GM18498 (cell line): Measurements from ENCODE around the gene GRID2.

Experiments used
- ATAC-seq: cut with Tn5 transposase; IDR thresholded peaks from one replicate; pipeline ENCODE4 v1.9.1; 2021; ENCODE audit warnings: mild to moderate bottlenecking, moderate library complexity; ENCODE audit not compliant: unreplicated experiment

GRID2 gene

DNA sequence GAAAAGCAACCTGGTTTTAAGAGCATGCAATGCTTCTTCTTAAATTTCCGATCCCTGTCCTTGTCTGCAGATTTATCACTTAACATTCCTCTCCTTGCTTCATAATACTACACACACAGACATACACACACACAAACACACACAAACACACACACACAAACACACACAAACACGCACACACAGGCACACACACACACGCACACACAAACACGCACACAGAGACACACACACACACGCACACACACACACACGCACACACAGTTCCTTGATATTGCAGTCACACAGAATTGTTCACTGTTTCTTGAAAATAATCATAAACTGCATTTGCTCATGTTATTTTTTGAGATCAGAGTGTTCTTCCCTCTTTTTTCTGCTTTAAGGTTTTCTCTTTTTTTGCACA is 1066.5 kb downstream of the GRID2 start:
- ATAC-seq, result no peak

DNA sequence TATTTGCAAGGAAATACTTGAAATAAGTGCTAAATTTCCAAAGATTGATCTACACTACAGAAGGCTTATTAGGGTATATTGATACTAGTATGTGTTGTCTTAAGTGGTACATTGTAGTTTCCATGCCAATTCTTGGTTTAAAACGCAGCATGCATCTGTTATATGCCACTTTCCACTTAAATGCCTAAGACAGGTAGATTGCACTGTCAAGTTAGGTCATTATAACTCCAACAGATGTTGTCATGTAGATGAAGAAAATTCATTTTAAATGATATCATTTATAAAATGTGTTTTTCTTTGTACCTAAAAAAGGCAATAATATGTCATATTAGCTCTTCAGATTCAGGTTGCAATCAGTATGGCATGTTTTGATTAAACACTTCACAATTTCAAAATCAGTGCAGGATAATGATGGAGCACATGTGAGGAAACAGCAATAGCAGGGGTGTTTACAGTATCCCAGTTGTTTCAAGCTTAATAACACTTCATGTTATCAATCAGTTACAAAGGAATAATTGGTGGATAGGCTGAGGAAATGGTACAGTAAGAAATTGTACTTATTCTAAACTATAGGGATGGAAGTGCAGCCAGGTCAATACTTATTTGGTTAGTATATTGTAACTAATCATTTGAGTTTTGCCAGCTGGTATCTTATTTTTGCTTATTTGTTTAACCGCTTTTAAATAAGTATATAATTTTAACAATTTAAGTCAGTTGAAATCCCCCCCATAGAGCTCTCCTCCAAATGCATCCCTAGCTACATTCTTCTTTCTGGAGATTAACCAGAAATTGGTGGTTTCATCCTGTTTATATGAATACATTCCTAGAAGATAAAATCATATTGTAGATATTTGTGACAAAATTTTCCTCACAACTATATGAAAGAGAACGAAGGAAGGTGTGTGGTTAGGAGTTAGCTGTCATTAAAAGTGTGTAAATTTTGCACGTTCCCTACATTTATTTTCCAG is 1070.4 kb downstream of the GRID2 start:
- no peak for ATAC-seq

DNA sequence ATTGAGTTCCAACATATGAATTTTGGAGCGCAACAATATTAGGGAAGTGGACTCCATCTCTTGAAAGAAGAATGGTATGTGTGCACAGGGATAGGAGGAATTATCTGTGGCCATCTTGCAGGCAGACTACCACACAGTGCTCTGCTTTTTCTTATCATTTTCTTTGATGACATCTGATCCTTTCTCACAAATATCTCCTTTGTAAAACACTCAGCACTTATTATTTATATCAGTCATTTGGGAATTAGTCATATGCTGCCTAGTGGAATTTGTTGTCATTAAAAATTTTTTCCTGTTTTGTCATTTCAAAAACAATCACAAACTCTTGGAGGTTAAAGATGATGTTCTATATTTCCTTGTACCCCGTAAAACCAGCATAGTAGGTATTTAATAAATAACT is 1080.5 kb downstream of the GRID2 start:
- no peak for ATAC-seq

DNA sequence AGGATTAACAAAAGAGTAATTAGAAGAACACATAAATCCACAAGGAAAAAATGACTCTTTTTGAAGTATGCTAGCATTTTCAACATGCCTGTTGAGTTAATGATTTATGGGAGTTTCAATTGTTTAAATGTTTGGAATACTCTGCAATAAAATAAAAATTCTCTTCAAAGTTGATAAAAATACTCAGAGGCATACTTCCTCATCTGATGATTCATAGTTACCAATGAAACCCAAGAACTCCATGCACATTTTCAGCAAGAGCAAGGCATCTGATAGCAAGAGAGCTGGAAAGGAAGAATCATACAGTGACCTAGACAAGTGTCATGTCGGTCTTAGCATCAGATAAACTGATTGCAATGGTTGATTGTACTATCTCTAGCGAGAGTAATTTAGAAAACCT is 1081.1 kb downstream of the GRID2 start:
- no peak for ATAC-seq

DNA sequence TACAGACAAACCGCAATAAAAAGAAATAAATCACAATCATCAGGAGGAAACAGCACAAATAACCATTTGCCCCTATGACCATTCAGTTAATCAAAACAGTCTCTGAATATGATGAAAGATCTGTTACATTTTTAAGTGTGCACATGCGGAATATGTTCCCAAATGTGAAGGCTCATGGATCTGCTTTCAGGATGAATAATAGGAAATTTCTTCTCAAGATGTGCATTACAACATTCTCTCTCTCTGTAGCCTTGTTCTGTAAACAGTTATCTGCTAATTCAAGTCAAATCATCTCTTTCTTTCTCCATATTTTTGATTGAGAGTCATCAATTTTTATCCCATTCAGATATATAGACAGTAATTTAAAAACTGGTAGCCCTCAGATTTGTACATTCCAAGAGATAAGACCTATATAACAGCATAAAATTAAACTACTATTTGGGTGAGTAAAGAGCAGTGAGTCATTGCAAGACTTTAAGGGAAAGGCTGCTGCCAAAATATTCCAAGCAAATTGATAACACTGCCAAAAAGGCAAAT is 1090.8 kb downstream of the GRID2 start:
- no peak for ATAC-seq

DNA sequence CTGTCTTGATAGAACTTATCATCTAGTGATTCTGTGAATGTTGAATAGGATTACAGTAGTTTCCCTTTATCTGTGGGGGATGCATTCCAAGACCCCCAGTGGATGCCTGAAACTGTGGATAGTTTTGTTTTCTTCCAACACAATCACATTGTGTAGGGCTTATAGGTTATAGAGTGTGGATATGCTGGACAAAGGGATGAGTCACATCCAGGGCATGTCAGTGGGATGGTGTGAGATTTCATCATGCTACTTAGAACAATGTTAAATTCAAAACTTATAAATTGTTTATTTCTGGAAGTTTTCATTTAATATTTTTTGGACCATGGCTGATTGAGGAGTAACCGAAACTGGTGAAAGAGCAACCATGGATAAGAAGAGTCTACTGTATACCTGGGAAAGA is 1092.5 kb downstream of the GRID2 start:
- ATAC-seq, result no peak

DNA sequence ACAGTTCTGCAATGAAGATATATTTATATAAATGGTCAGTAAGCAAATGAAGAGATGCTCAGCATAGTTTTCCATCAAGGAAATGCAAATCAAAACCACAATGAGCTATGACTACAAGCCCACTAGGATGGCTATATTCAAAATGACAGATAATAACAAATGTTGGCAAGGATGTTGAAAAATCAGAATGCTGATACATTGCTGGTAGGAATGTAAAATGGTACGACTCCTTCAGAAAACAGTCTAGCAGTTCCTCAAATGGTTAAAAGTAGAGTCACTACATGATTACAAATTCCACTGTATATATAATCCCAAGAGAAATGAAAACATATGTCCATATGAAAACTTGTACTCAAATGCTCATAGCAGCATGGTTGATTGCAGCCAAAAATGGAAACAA is 1099.8 kb downstream of the GRID2 start:
- ATAC-seq, result no peak

DNA sequence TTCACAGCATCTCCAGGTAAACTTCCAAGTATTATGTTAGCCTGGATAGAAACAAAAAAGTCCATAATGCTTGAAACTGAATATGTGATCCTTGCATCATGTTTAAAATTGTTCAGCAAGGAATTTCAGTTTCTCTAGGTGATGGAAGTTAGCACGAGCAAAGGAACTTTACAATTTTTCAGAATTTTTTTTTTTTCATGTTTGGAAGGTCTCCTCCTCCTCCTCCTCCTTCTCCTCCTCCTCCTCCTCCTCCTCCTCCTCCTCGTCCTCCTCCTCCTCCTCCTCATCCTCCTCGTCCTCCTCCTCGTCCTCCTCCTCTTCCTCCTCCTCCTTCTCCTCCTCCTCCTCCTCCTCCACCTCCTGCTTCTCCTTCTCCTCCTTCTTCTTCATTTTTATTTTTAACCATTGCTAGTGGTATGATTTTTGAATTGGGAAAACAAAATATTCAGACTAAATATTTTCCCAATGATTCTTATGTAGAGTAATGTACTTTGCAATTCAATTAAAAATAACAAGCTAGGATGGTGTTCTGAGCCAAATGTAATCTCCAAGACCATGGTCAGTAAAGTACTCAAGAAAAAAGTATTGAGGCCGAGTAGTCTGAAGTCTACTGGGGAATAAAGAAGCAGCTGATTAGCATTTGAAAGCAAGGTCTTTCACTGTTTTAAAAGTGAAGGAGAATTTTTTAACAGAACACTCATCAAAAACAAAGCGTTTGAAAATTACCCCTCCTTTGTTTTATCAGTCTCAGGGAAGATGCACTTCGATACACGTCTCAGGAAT is 1103.9 kb downstream of the GRID2 start:
- no peak for ATAC-seq

DNA sequence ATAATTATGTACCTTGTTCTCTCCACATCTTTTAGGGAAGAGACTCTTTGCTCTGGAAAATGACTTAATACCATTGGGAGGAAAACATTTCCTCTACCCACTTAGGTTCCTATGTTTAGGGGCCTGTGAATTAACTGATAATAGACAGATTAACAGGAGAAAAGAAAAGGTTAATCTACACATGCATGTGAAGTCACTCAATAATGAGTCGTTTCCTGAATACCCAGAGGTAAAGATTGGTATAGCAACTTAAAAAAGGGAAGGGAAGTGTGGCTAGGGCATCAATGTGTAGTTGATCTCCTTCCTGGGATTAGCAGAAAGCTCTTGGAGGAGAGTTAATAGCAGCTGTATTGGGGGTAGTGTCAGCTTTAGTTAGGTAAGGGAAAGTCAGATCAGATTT is 1105.3 kb downstream of the GRID2 start:
- ATAC-seq, result no peak

DNA sequence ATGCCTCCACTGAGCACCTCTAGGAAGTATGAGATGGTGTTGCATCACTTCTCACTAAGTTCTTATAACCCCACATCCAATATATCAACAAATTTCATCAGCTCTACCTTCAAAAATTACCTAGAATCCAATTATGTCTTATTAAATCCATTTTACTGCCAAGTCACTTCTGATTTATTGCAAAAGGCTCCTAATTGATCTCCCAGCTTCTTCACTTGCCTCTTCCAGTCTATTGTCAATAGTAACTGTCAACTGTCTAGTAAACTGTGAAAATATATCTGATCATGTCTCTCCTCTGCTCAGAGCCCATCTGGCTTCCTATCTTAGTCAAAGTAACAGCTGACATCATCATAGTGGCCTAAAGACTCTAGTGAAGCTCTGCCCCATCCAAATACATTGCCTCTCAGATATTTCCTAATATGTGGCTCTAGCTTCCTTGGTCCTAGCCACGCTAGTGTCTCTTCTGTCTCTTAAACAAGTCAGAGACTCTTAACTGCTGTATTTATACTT is 1110.3 kb downstream of the GRID2 start:
- no peak for ATAC-seq

DNA sequence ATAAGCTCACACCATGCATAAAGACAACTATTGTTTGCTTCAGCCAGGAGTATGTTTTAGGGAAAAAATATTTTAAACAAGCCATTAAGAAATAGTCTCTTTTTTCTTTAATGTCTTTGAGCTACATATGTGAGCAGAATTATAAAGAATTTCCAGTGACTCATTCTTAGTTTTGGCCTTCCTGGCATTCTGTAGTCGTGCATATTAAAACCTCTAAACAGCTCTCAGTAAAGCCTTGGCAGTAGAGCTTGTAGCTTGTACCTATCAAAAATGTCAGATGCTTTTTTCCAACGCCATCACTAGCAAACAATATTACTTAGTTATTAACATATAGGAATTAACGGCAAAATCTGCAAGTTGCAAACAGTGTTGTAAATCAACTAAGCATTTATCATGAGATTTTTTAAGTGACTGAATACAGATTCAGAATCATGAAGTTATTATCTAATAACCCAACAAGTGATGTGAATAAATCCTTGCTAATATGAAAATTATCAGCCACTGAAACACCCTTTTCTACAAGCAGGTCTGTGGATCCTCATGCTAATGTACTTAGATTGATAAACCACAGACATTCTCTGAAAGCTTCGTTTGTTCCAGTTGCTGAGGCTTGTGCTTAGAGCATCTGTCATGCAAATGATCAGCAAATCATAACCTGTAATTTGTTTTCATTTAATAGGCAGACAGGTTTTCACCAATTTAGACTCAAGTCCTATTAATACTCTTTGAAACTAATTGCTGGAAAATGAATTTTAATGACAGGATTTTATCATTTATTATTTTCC is 1112.8 kb downstream of the GRID2 start:
- no peak for ATAC-seq

DNA sequence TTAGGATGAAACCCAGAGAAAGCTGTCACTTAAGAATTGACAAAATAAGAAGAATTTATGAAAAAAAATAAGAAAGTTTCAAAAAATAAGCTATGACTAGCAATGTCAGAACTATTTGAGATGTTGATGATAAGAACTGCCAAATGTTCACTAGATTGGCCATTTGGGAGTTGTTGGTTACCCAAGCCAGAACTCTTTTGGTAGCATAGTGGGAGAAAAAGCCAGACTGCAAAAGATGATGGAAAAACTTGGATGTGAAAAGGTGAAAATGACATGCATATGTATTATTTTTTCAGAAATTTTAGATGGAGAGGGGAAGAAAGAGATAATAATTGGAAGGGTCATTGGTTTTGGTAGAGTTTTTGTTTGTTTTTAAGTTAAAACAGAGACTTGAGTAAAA is 1127.6 kb downstream of the GRID2 start:
- ATAC-seq, result no peak

DNA sequence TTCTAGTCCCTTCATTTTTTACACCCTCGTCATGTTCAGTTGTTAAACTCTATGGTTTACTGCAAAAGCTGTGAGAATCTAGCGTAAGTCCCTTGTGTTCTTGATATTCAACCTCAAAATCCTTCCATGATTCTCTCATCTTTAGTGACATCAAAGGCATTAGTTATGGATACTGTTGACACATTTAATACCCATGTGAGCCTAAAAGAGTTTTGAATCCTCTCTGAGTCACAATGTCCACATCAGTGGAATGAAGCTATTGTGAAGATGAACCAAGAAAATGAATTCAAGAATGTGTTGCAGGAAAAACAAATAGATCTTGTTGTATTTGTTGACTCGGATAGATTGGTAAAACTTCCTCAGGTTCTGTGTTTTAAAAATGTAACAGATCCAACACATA is 1130.1 kb downstream of the GRID2 start:
- no peak for ATAC-seq

DNA sequence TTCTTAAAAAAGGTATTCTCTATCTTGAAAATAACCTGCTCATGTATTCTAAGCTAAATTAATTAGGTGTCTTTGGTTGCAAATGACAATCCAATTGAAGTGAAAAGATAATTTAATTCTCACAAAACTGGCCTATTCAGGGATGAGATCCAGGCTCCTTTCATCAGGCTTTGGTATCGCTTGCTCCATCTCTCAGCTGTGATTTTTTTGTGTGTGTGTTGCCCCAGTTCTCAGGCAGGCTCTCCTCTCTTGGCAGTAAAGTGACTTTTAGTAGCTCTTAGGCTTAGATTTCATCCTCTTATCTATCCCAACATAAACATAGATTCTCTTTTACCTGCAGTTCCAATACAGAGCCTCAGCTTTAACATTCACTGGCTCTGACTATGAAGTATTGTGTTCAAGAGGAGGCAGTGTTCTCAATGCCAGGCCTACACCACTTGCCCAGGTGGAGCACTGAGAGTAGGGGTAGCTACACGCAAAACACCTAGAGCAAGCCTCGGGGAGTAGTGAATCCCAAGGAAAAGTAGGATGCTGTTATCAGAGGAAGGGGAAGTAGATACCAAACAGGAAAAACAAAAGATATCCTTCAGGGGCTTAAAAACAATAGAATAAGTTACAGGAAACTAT is 1132.3 kb downstream of the GRID2 start:
- no peak for ATAC-seq

DNA sequence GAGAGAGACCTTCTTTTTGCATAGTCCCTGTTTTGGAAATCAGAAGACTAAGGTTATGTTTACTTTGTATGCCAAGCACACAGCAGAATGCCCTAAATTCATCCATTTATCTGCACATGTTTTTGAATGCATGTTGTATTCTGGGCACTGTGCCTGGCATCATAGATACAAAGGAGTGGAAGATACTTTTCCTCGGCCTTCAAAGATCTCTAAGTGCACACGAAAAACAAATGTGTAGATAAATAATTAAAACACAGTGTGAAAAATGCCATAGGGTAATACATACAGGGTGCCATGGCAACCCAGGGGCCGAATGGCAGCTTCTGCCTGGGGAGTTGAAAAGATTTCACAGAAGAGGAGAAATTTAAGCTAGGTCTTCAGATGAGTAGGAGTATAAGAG is 1134.2 kb downstream of the GRID2 start:
- ATAC-seq, result no peak

DNA sequence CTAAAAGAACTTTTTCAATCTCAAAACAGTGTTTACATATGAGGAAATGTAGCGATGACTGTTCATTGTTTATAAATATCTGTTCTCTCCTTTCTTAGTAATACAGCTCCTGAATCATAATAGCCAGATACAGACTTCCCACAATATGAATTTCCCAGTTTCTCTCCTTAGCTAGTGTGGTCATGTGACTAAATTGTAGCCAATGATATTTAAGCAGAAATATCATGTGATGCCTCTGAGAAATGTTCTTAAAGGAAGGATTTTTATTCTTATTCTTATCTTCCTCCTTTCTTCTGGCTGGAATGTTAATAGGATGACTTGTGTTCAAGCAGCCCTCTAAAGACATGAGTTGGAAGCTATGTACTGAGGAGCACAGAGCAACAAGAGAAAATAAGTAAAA is 1141.1 kb downstream of the GRID2 start:
- no peak for ATAC-seq

DNA sequence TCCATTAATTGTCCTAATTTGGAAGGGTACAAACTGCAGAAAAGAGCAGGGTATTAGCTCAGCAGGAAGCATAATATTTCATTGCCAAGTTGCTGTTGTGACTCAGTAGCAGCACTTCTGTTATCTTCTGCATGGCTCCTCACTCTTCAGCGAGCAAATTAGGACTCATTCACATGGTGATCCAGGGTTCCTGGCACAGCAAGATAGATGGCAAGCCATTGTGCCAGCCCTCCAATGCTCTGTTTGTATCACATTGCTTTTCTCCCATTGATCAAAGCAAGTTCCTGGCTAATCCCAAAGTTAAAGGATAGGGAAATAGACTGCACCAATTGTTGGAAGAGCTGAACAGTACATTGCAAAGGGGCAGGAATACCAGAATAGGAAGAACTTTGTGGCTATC is 1142.3 kb downstream of the GRID2 start:
- no peak for ATAC-seq

DNA sequence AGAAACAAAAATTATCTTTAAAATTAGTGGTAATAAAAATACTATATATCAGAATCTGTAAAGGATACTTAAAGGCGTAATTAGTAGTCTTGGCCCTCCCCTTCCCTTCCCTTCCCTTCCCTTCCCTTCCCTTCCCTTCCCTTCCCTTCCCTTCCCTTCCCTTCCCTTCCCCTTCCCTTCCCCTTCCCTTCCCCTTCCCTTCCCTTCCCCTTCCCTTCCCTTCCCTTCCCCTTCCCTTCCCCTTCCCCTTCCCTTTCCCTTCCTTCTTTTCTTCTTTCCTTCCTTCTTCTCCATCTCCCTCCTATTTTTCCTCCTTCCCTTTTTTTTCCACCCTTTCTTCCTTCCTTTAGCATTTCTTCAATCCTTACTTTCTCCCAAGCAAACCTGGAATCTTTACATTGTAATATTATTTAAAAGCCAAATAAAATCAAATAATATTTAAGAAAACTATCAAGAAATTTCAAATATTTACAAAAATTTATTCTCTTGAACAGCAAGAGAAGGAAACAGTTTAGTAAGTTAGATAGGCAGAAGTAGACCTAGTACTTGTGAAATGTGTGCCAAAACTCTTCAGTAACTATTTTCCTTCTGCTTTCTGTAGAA is 1145.0 kb downstream of the GRID2 start:
- no peak for ATAC-seq

DNA sequence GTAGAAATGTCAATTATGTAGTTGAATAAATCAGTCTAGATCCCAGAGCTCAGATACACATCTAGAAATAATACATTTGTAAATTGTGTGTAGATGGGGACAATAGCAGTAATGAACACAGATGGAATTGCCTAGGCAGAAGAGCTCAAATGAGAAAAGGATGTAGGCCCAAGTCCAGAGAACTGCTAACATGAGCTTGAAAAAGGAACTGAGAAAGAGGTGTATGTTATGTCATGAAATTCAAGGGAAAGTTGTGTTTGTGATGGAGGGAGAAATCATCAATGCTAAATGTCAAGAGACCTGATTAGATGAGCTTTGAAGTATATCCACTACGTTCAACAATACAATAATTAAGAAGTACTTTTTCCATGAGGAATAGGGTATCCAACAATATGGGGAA is 1148.2 kb downstream of the GRID2 start:
- no peak for ATAC-seq

DNA sequence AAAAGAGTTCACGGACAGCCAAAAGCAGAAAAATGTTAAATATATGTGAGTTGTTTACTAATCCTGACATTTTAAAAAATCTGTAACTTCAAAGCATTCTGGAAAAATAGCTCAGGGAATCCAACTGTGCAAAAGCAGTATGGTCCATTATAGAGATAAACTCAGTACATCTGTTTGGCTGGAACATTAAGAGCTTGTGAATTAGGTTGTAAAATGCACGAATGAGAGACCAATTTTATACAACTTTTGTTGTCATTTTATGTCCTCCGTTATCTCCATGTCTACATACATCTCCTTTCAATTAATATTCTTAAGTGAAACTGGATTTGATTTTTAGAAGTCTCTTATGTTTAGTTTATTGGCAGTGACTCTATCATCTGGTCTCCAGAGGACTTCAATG is 1157.8 kb downstream of the GRID2 start:
- ATAC-seq, result no peak
